Epithelial cell of esophagus (primary cell): ENCODE measurements around the gene KAZALD1.

Experiments
- DNase-seq: peaks from one replicate; pipeline ENCODE4 v3.0.0; 2010; ENCODE audit warnings: low read depth
- H3K4me3 ChIP-seq: 2 replicates; pipeline ENCODE4 v1.5.1; 2011; ENCODE audit warnings: mild to moderate bottlenecking, low read length, control low read depth
- CTCF ChIP-seq: IDR thresholded peaks from 2 replicates; pipeline ENCODE4 v1.5.1; 2011; ENCODE audit warnings: low read depth, mild to moderate bottlenecking, low read length, control low read depth, inconsistent platforms; ENCODE audit not compliant: insufficient read depth; ENCODE audit errors: missing control alignments

KAZALD1 gene

DNA sequence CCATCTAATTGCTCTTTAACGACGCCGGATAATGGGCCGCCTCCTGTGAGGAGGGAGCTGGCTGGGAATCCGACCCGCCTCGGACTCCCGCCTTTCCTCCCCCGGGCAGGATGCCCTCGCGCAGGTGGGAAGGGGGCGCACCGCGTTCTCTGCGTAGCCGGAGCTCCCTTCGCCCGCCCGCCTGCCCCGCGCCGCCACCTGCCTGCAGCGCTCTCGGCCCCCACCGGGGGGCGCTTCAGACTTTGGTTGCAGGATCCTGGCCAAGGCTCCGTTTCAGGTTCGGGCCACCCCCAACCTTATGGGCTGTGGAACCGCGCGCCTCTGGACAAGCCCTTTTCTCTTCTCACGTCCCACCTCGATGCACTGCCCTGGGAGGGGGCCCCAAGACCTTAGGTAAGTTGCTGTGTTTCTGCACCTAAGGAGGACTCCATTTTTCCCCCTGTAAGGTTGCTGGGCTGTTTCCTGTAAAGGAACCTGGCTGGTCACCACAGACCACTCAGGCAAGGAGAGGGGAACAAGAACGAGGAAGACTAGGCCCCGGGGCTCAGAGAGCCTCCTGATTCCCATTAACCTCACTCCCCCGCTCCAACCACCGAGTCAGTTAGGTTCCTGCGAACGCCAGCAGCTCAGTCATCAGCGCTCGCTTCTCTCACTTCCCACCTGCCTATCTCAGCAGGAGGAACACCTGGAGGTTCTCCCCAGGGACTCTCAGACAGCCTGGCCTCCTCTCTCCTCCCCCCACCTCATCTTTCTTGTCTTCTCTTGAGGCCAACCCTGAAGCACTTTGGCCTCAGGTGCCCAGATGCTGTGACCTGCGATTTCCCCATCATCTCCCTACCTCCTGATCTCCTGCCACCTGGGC is 11.3 kb upstream of the KAZALD1 start:
- DNase-seq, result peak; percentile 59
- peak overlapping the region; percentile 13 for H3K4me3 ChIP-seq
- TF ChIP-seq CTCF, result peak; percentile 62

GRCh38 chr10:101052285-101052684 is 9.5 kb upstream of the KAZALD1 start:
- H3K4me3 ChIP-seq, result no peak overlapping the region
- DNase-seq, result peak; percentile 75
- TF ChIP-seq CTCF, result no peak

DNA sequence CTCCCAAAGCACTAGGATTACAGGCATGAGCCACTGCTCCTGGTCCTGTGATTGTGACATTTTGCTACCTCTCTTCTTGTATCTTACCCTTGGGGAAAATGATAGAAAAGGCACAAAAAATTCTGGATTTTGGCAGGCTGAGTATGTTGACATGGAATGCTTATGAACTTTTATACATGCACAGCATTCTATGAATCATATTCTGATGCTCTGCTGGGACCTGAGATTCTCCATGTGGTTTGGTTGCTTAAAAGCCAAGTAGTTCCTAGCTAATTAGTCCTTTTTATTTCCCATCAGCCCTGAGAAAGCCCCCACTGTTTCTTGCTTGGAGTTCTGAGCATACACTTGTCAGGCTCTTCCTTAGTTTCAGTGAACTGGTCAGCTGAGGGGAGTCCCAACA is 8.3 kb upstream of the KAZALD1 start:
- no peak overlapping the region for H3K4me3 ChIP-seq
- TF ChIP-seq CTCF, result no peak
- DNase-seq, result peak; percentile 13

DNA sequence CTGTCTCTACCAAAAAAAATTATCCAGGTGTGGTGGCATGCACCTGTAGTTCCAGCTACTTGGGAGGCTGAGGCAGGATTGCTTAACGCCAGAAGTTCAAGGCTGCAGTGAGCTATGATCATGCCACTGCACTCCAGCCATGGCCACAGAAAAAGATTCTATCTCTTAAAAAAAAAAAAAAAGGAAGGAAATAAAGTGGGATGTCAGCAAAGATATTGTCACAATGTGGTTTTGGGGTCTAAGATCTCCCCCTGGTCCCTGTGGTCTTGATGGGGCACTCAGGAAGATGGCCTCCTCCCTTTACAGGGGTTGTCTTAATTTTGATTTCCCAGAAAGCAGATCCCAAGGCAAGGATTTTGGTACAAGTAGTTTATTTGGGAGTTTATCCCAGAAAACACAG is 7.4 kb upstream of the KAZALD1 start:
- no peak overlapping the region for H3K4me3 ChIP-seq
- no peak for TF ChIP-seq CTCF
- DNase-seq, result no peak

DNA sequence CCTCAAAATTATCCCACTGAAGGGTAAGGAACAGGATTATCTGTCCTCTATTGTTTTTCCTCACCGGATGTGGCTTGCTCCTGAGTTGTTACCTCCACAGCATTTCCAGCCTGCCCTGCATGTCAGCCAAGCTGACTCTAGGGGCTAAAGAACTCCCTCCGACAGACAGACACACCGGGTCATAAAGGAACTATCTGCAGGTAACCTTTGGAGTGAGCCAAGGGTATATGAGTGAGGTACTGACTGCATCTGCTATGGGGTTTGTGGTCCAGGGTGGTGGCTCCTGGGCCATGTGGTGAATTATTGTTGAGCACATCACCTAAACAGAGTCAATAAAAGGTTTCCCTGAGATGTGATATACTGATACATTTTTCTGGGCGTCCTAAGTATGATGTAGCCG is 6.9 kb upstream of the KAZALD1 start:
- no peak for TF ChIP-seq CTCF
- no peak overlapping the region for H3K4me3 ChIP-seq
- DNase-seq, result no peak

GRCh38 chr10:101055411-101055810 is 6.4 kb upstream of the KAZALD1 start:
- TF ChIP-seq CTCF, result no peak
- no peak for DNase-seq

More at GRCh38 chr10:101055411-101055810, 6.4 kb upstream of the KAZALD1 start:
- H3K4me3 ChIP-seq, result no peak overlapping the region
